Nephron (organoid): ENCODE measurements around the gene ALPL.
A peak's percentile ranks its signal among the peaks of the same experiment; 100 is the strongest.

Experiments
- H3K27ac Mint-ChIP-seq, 3 experiments: 2 replicates each; pipeline ENCODE4 v1.8.0; 2020; ENCODE audit warnings: mixed read lengths in 3 of 3, mild to moderate bottlenecking in 2 of 3, moderate library complexity in 1 of 3
- H3K27me3 Mint-ChIP-seq: 2 replicates; pipeline ENCODE4 v1.8.0; 2021; ENCODE audit warnings: low read depth, mild to moderate bottlenecking, moderate library complexity, mixed read lengths
- H3K36me3 Mint-ChIP-seq: 2 replicates; pipeline ENCODE4 v1.8.0; 2020; ENCODE audit warnings: low read depth, mixed read lengths
- H3K4me1 Mint-ChIP-seq: 2 replicates; pipeline ENCODE4 v1.8.0; 2020; ENCODE audit warnings: mixed read lengths
- H3K4me3 Mint-ChIP-seq, 3 experiments: 2 replicates each; pipeline ENCODE4 v1.8.0; 2020; ENCODE audit warnings: mild to moderate bottlenecking in 3 of 3, mixed read lengths in 3 of 3, moderate library complexity in 2 of 3
- H3K9me3 Mint-ChIP-seq: 2 replicates; pipeline ENCODE4 v1.8.0; 2020; ENCODE audit warnings: mixed read lengths
- CTCF ChIP-seq, 3 experiments: fragments of 200-600 bp; sonication (generic); IDR thresholded peaks; one replicate each; pipeline ENCODE4 v1.5.0; 2021; ENCODE audit warnings: antibody characterized with exemption in 3 of 3; ENCODE audit not compliant: unreplicated experiment in 3 of 3

The ALPL gene

DNA sequence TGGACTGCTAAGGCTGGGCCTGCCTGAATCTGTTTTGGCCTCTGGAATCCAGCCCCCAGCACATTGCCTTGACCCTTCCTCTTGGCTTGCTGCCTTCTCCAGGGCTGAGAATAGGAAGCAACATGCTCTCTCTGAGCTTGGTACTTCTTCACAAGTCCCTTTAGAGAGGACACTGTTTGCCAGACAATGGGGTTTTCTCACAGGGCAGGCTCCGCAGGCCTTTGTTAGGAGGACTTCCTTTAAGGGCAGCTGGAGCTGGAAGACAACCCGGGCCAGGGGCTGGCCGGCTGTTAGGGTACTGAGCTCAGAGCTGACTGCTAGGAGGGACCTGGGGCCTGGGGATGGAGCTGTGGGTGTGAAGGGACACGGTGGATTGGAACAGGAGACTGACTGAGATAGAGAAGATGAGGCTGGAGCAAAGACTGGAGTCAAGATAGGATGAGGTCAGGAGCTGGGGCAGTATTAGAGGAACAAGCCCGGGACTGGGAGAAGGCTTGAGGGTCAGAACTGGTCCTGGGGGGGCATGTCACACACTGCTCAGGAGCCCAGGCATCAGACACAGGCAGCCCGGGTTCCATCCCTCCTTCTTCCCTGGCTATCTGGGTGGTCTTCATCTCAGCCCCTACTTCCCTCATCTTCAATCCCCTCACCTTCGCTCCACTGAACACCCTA, 5.4 kb upstream of the ALPL start:
- no peaks in the 10 kb centered on the region for H3K36me3 Mint-ChIP-seq
- peaks cover 42% of the 10 kb centered on the region for H3K27me3 Mint-ChIP-seq
- H3K4me1 Mint-ChIP-seq: peaks cover 16% of the 10 kb centered on the region
- H3K9me3 Mint-ChIP-seq: peaks cover 2% of the 10 kb centered on the region
- TF ChIP-seq CTCF (IDR thresholded peaks at IDR 0.05; ENCODE audit: unreplicated experiment in 3 of 3): no peak
- no peak overlapping the region for H3K27ac Mint-ChIP-seq
- no peak overlapping the region for H3K4me3 Mint-ChIP-seq

DNA sequence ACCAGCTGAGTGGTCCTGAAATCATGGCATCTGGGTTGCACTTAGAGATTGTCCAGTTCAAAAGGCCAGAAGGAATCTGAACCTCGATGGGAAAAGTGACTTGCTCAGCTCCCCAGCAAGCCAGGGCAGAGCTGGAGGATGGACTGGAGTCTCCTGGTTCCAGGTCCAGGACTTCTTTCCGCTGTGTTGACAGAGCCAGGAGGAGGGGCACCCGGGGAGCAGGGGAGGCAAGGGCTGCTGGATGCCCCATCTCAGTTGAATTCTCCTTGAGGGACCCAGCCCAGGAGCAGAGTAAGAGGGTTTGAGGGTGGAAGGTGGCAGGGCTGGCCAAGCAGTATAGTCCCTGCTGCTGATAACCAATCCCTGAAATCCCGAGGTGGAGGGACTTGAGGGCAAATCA, 2.4 kb upstream of the ALPL start:
- peaks cover 2% of the 10 kb centered on the region for H3K9me3 Mint-ChIP-seq

DNA sequence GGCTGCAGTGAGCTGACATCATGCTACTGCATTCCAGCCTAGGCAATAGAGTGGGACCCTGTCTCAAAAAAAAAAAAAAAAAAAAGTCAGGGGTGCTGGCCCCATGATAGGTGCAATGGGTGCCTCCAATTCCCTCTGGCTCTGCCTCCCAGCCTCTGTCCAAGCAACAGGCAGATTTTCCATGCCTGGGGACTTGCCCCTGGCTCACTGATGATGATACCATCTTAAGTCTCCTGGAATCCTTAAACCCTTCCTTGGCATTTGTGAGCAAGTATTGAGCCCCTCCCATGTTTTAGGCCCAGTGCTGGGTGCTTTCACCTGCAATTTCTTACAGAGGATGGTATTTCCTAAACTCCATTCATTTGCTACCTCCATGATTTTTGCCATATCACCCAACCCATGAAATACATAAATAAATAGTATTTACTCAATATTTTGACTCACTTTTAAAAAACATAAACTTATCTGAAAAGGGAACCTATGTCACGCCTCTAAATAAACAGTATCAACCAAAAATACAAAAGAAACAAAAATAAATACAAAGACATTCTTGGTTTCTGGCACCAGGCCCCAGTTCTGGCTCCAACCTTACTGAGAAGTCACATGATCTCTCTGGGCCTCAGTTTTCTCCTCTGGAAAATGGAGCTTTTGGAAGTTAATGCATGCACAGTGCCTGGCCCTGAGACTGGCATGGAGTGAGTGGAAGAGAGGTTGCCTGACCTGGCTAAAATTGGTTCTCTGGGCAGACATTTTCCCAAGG, 1.5 kb upstream of the ALPL start:
- H3K4me3 Mint-ChIP-seq: peak overlapping the region; percentile 12 to 22 (median 21)
- H3K27ac Mint-ChIP-seq: no peak overlapping the region
- no peaks in the 10 kb centered on the region for H3K36me3 Mint-ChIP-seq
- no peak for TF ChIP-seq CTCF (IDR thresholded peaks at IDR 0.05; ENCODE audit: unreplicated experiment in 3 of 3)
- H3K4me1 Mint-ChIP-seq: peaks cover 19% of the 10 kb centered on the region
- peaks cover 69% of the 10 kb centered on the region for H3K27me3 Mint-ChIP-seq
- H3K9me3 Mint-ChIP-seq: peaks cover 2% of the 10 kb centered on the region

More for the DNA sequence above, 2.4 kb upstream of the ALPL start:
- Mint-ChIP-seq H3K27me3 (peaks cover 64% of the 10 kb centered on the region), H3K4me1 (peaks cover 19% of the 10 kb centered on the region), H3K4me3 (peak overlapping the region in 1 of 3 experiments; percentile 36), H3K36me3 (no peaks in the 10 kb centered on the region), H3K27ac (no peak overlapping the region)
- no peak for TF ChIP-seq CTCF (IDR thresholded peaks at IDR 0.05; ENCODE audit: unreplicated experiment in 3 of 3)

GRCh38 chr1:21508580-21509350, 458 bp upstream of the ALPL start:
- peak; percentile 48 to 64 (median 50) for TF ChIP-seq CTCF (IDR thresholded peaks at IDR 0.05; ENCODE audit: unreplicated experiment in 3 of 3)
- Mint-ChIP-seq H3K4me1 (peaks cover 16% of the 10 kb centered on the region), H3K27me3 (peaks cover 64% of the 10 kb centered on the region), H3K27ac (no peak overlapping the region), H3K36me3 (no peaks in the 10 kb centered on the region), H3K4me3 (peak overlapping the region; percentile 82 to 85 (median 82)), H3K9me3 (no peaks in the 10 kb centered on the region)

GRCh38 chr1:21510113-21510493, 880 bp downstream of the ALPL start:
- no peaks in the 10 kb centered on the region for H3K36me3 Mint-ChIP-seq
- no peak for TF ChIP-seq CTCF (IDR thresholded peaks at IDR 0.05; ENCODE audit: unreplicated experiment in 3 of 3)
- peaks cover 12% of the 10 kb centered on the region for H3K4me1 Mint-ChIP-seq
- H3K4me3 Mint-ChIP-seq: peak overlapping the region; percentile 48 to 70 (median 51)
- H3K27me3 Mint-ChIP-seq: peaks cover 60% of the 10 kb centered on the region
- H3K9me3 Mint-ChIP-seq: no peaks in the 10 kb centered on the region
- H3K27ac Mint-ChIP-seq: peak overlapping the region in 2 of 3 experiments; percentile 23 to 37
